Hepatocyte (in vitro differentiated cells): ENCODE results near the gene MAP3K20. TPM values are rescaled to one million over a fixed set of nuclear protein-coding genes. Genes with fewer than 3 reads are reported as not detected.

Experiments
- DNase-seq: peaks from one replicate; pipeline ENCODE4 v3.0.0-alpha.2; 2016; ENCODE audit warnings: low spot score
- H2AFZ ChIP-seq: fragments of 200-600 bp; sonication (generic); 2 replicates; pipeline ENCODE4 v1.6.0; 2016; ENCODE audit warnings: antibody characterized with exemption, mild to moderate bottlenecking
- H3K27ac ChIP-seq: fragments of 200-600 bp; sonication (generic); 2 replicates; pipeline ENCODE4 v1.5.1; 2016; ENCODE audit warnings: mild to moderate bottlenecking
- H3K27me3 ChIP-seq: fragments of 200-600 bp; sonication (generic); 2 replicates; pipeline ENCODE4 v1.6.1; 2016
- H3K36me3 ChIP-seq: fragments of 200-600 bp; sonication (generic); replicated peaks from 2 replicates; pipeline ENCODE4 v1.5.1; 2016; ENCODE audit warnings: low read depth; ENCODE audit not compliant: insufficient read depth
- H3K4me1 ChIP-seq: fragments of 200-600 bp; sonication (generic); 2 replicates; pipeline ENCODE4 v1.5.1; 2016; ENCODE audit warnings: mild to moderate bottlenecking, moderate library complexity; ENCODE audit not compliant: insufficient read depth
- H3K4me2 ChIP-seq: fragments of 200-600 bp; sonication (generic); 2 replicates; pipeline ENCODE4 v1.6.0; 2016
- H3K4me3 ChIP-seq: fragments of 200-600 bp; sonication (generic); 2 replicates; pipeline ENCODE4 v1.5.1; 2016; ENCODE audit warnings: mild to moderate bottlenecking
- H3K79me2 ChIP-seq: fragments of 200-600 bp; sonication (generic); 2 replicates; pipeline ENCODE4 v1.6.0; 2017; ENCODE audit warnings: mild to moderate bottlenecking
- H3K9me2 ChIP-seq: fragments of 200-600 bp; sonication (generic); replicated peaks from 2 replicates; pipeline ENCODE4 v1.6.0; 2017; ENCODE audit warnings: mild to moderate bottlenecking; ENCODE audit not compliant: insufficient read depth
- H3K9me3 ChIP-seq: fragments of 200-600 bp; sonication (generic); 2 replicates; pipeline ENCODE4 v1.5.1; 2016; ENCODE audit warnings: low read depth, mild to moderate bottlenecking
- H4K20me1 ChIP-seq: fragments of 200-600 bp; sonication (generic); 2 replicates; pipeline ENCODE4 v1.6.0; 2016; ENCODE audit warnings: mild to moderate bottlenecking; ENCODE audit not compliant: insufficient read depth, poor library complexity, severe bottlenecking
- EZH2 ChIP-seq: fragments of 200-600 bp; sonication (generic); IDR thresholded peaks from 2 replicates; pipeline ENCODE4 v1.6.1; 2016; ENCODE audit warnings: antibody characterized with exemption, mild to moderate bottlenecking, borderline replicate concordance
- EZH2phosphoT487 ChIP-seq: fragments of 200-600 bp; sonication (generic); IDR thresholded peaks from one replicate; pipeline ENCODE4 v1.6.1; 2018; ENCODE audit warnings: antibody characterized with exemption, mild to moderate bottlenecking, low read depth, moderate library complexity; ENCODE audit not compliant: unreplicated experiment, severe bottlenecking
- WGBS: methylation state at CpG from one replicate; pipeline ENCODE4 v1.1.6; 2016; ENCODE audit warnings: low lambda C conversion rate; ENCODE audit errors: missing lambda C conversion rate; 5-methylcytosine and 5-hydroxymethylcytosine counted together
- polyA plus RNA-seq: library from polyadenylated mRNA; unstranded; fragments of >200 nt; fragmentation: Nextera tagmentation; extraction: Ambion mirVana; gene quantifications from 2 replicates; pipeline ENCODE4 v1.2.1, GENCODE V29; 2016
- total RNA-seq: library from RNA; depleted of rRNA; stranded (reverse); fragments of >200 nt; gene quantifications from 2 replicates; pipeline ENCODE4 v1.2.3, GENCODE V29; 2014
- TF ChIP-seq, protein P1 (sequence below): fragments of 200-600 bp; sonication (generic); IDR thresholded peaks from 2 replicates; pipeline ENCODE4 v1.5.1; 2016; ENCODE audit warnings: antibody characterized with exemption, mild to moderate bottlenecking; ENCODE audit not compliant: poor library complexity

Gene MAP3K20
- total and polyA plus RNA-seq, 2 experiments from 2014 or later: 16.5 to 23.3 TPM

DNA sequence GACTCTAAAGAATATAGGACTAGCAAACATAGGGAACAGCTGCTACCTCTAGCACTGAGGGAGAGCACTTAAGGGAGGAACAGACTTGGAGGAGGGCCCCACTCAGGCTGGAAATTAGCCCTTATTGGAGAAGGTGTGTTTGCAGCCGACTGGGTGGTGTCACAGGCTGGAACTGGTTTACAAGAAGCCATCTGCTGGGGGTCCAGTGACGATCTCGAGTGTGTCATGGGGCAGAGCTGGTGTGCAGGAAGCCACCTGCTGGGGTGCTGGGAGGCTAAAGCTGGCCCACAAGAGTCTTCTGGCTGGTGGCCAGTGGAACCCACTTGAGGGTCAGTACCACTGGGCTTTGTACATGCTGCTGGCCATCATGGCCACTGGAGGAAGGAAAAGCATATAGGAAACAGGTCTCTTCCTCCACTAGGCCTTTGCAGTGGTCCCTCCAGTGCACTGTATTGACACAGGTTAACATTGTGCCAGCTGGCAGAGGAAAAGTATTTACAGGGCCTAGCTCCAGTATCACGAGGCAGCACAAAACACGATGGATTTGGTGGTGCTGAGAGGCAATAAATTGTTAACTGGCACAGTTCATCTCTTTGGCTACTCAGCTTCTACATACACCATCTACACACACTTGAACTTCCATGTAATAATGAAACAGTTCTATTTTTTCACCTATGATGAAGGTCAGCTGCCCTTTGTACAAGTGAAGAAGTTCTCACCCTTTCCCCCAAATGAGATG lies 43.6 kb downstream of the MAP3K20 start:
- Histone ChIP-seq H3K36me3 (no peaks in the 10 kb centered on the region), H3K27me3 (no peaks in the 10 kb centered on the region), H3K4me2 (no peak overlapping the region), H2AFZ (no peak overlapping the region), H3K4me3 (no peak overlapping the region), H3K79me2 (peaks cover 30% of the 10 kb centered on the region), H3K27ac (no peak overlapping the region), H3K4me1 (no peaks in the 10 kb centered on the region), H3K9me2 (no peaks in the 10 kb centered on the region), H4K20me1 (no peaks in the 10 kb centered on the region), H3K9me3 (no peaks in the 10 kb centered on the region)
- 79% methylated on average over 5 of the region's 5 CpGs for WGBS
- TF ChIP-seq, protein P1, sequence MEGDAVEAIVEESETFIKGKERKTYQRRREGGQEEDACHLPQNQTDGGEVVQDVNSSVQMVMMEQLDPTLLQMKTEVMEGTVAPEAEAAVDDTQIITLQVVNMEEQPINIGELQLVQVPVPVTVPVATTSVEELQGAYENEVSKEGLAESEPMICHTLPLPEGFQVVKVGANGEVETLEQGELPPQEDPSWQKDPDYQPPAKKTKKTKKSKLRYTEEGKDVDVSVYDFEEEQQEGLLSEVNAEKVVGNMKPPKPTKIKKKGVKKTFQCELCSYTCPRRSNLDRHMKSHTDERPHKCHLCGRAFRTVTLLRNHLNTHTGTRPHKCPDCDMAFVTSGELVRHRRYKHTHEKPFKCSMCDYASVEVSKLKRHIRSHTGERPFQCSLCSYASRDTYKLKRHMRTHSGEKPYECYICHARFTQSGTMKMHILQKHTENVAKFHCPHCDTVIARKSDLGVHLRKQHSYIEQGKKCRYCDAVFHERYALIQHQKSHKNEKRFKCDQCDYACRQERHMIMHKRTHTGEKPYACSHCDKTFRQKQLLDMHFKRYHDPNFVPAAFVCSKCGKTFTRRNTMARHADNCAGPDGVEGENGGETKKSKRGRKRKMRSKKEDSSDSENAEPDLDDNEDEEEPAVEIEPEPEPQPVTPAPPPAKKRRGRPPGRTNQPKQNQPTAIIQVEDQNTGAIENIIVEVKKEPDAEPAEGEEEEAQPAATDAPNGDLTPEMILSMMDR: no peak
- TF ChIP-seq EZH2phosphoT487: no peak
- no peak for TF ChIP-seq EZH2
- no peak for DNase-seq

DNA sequence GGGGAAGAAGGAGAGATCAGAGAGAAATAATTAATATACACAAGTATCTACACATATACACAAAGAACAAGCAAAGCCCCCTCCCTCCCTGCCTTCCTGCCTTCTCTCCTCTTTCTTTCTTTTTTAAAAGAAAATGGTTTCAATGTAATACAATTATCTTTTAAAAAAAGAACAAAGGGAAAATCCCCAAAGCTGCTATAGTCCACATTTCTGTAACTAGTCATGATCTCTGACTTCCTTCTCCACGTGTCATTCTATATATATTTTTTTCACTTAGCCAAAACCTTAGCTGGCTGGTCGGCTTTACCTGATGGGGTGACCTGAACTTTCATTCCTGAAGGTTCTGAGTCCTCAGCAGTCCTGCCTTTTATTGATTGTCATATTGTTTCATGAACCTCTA lies 44.3 kb downstream of the MAP3K20 start:
- H3K27me3 ChIP-seq: no peaks in the 10 kb centered on the region

DNA sequence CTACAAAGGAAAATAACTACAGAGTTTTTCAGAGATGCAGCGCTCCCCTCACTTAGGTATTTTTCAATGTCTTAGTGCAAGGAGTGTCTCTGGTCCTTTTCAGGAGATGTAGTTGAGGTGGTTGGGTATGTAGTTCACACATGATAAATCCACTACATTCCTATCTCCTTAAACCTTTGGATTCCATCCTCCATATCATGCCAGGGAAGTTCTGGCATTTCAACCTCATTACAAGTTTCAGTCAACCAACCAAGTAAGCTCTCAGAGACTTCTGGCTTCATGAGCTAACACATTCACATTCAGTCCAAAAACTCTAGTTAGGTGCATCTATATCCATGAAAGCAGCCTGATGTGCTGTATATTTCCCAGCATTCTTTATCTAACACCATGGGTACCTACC lies 47.3 kb downstream of the MAP3K20 start:
- no peaks in the 10 kb centered on the region for H4K20me1 ChIP-seq
- no peaks in the 10 kb centered on the region for H3K9me2 ChIP-seq
- H3K27me3 ChIP-seq: no peaks in the 10 kb centered on the region
- TF ChIP-seq, protein P1: no peak
- TF ChIP-seq EZH2 (no peak), EZH2phosphoT487 (no peak)
- no peak overlapping the region for H3K4me2 ChIP-seq
- WGBS: 100% methylated on average over 1 of the region's 1 CpG
- H2AFZ ChIP-seq: no peak overlapping the region
- no peak overlapping the region for H3K4me3 ChIP-seq
- no peak for DNase-seq
- H3K9me3 ChIP-seq: no peaks in the 10 kb centered on the region
- no peak overlapping the region for H3K27ac ChIP-seq
- no peaks in the 10 kb centered on the region for H3K36me3 ChIP-seq
- no peaks in the 10 kb centered on the region for H3K79me2 ChIP-seq
- H3K4me1 ChIP-seq: no peaks in the 10 kb centered on the region

More for the DNA sequence above, 44.3 kb downstream of the MAP3K20 start:
- H3K4me1 ChIP-seq: no peaks in the 10 kb centered on the region
- no peaks in the 10 kb centered on the region for H3K36me3 ChIP-seq
- peaks cover 23% of the 10 kb centered on the region for H3K79me2 ChIP-seq
- TF ChIP-seq, protein P1: no peak
- no peak for TF ChIP-seq EZH2
- no peak for TF ChIP-seq EZH2phosphoT487
- DNase-seq: no peak
- H3K4me2 ChIP-seq: no peak overlapping the region
- no peak overlapping the region for H3K27ac ChIP-seq
- H3K4me3 ChIP-seq: no peak overlapping the region
- WGBS: 88% methylated on average over 2 of the region's 2 CpGs
- no peak overlapping the region for H2AFZ ChIP-seq
- H4K20me1 ChIP-seq: no peaks in the 10 kb centered on the region
- no peaks in the 10 kb centered on the region for H3K9me3 ChIP-seq
- no peaks in the 10 kb centered on the region for H3K9me2 ChIP-seq
